Muscle of leg (tissue), 11 donors: ENCODE measurements around the gene SNX21. TPM values are rescaled to one million over a fixed set of nuclear protein-coding genes. Genes with fewer than 3 reads are reported as not detected.

ENCODE experiments used
- DNase-seq: peaks from one replicate; pipeline ENCODE4 v3.0.0; 2013
- H3K27ac ChIP-seq: one replicate; pipeline ENCODE4 v1.5.1; 2013; ENCODE audit warnings: mild to moderate bottlenecking, low read length, control low read depth
- H3K27me3 ChIP-seq: one replicate; pipeline ENCODE4 v1.6.1; 2013; ENCODE audit warnings: low read length; ENCODE audit not compliant: control insufficient read depth, insufficient read depth
- H3K36me3 ChIP-seq: one replicate; pipeline ENCODE4 v1.6.1; 2013; ENCODE audit warnings: low read length; ENCODE audit not compliant: control insufficient read depth, insufficient read depth
- H3K4me1 ChIP-seq: one replicate; pipeline ENCODE4 v1.6.1; 2013; ENCODE audit warnings: low read length; ENCODE audit not compliant: control insufficient read depth, insufficient read depth
- H3K4me3 ChIP-seq: one replicate; pipeline ENCODE4 v1.5.1; 2013; ENCODE audit warnings: low read length, control low read depth
- H3K9me3 ChIP-seq: replicated peaks from 2 replicates; pipeline ENCODE4 v1.6.1; 2013; ENCODE audit warnings: low read depth, low read length; ENCODE audit not compliant: control insufficient read depth
- WGBS: methylation state at CpG from one replicate; pipeline ENCODE4 v1.1.5; 2013; ENCODE audit warnings: missing lambda C conversion rate; ENCODE audit not compliant: insufficient coverage; 5-methylcytosine and 5-hydroxymethylcytosine counted together
- polyA plus RNA-seq, 8 donors: library from polyadenylated mRNA; unstranded; fragments of 120-200 nt; gene quantifications; one replicate each; pipeline versions ENCODE4 v1.2.1 to v1.2.3, GENCODE V29; 2013; ENCODE audit warnings: inconsistent platforms in 1 of 8, low replicate concordance in 1 of 8; ENCODE audit not compliant: insufficient read length in 8 of 8, insufficient read depth in 1 of 8
- total RNA-seq: library from RNA; stranded (reverse); fragments of 120-200 nt; gene quantifications from one replicate; pipeline ENCODE4 v1.2.4, GENCODE V29; 2013

Gene SNX21
- total and polyA plus RNA-seq, 9 donors = 20.0 to 29.5 (median 22.2) TPM

GRCh38 chr20:45890985-45891983, 57.7 kb downstream of the SNX21 start, which contains the start of the genes CTSA and NEURL2:
Gene CTSA (plus strand): TSS chr20:45891335. CDS start chr20:45891569, 234 bp downstream.
Gene NEURL2 (minus strand): TSS chr20:45891208. CDS start chr20:45890991, 217 bp downstream.
- Histone ChIP-seq H3K36me3 (peaks cover 59% of the 10 kb centered on the region), H3K9me3 (no peaks in the 10 kb centered on the region), H3K27ac (peak within 1 kb of the TSS; percentile 94), H3K4me3 (peak within 1 kb of the TSS; percentile 90), H3K4me1 (peaks cover 28% of the 10 kb centered on the region), H3K27me3 (no peaks in the 10 kb centered on the region)
- peak; percentile 97 for DNase-seq
- under 1% methylated on average over 72 of the region's 78 CpGs for WGBS

- WGBS = 85% methylated on average over 4 of the region's 9 CpGs
These were observed 58.6 kb downstream of the SNX21 start for GRCh38 chr20:45892049-45892825.

More at GRCh38 chr20:45892049-45892825, 58.6 kb downstream of the SNX21 start:
- peaks cover 57% of the 10 kb centered on the region for H3K36me3 ChIP-seq
- H3K4me3 ChIP-seq = peak overlapping the region; percentile 90
- H3K9me3 ChIP-seq = no peaks in the 10 kb centered on the region
- H3K27ac ChIP-seq = no peak overlapping the region
- H3K27me3 ChIP-seq = no peaks in the 10 kb centered on the region
- H3K4me1 ChIP-seq = peaks cover 23% of the 10 kb centered on the region
- DNase-seq = no peak

Other genes with a start within 250 kb of the SNX21 start
- gene WFDC10A, start 204.1 kb upstream of the SNX21 start, total RNA-seq = not detected
- gene WFDC10A, start 204.1 kb upstream of the SNX21 start, polyA plus RNA-seq = not detected
- not detected for gene WFDC9, start 202.5 kb upstream of the SNX21 start, total RNA-seq
- not detected for gene WFDC9, start 202.5 kb upstream of the SNX21 start, polyA plus RNA-seq
- not detected for gene WFDC11, start 163.6 kb upstream of the SNX21 start, total RNA-seq
- under 1 TPM in 1 of 8 donors, not detected in 7; 0.21 TPM for gene WFDC11, start 163.6 kb upstream of the SNX21 start, polyA plus RNA-seq
- gene WFDC13, start 131.8 kb upstream of the SNX21 start, total RNA-seq = not detected
- gene WFDC13, start 131.8 kb upstream of the SNX21 start, polyA plus RNA-seq = not detected
- not detected for gene WFDC10B, start 128.8 kb upstream of the SNX21 start, total RNA-seq
- gene WFDC10B, start 128.8 kb upstream of the SNX21 start, polyA plus RNA-seq = not detected
- gene SPINT4, start 111.5 kb upstream of the SNX21 start, total RNA-seq = not detected
- not detected for gene SPINT4, start 111.5 kb upstream of the SNX21 start, polyA plus RNA-seq
- gene WFDC3, start 41.9 kb upstream of the SNX21 start, total RNA-seq = 0.62 TPM
- gene WFDC3, start 41.9 kb upstream of the SNX21 start, polyA plus RNA-seq = 1 to 10 TPM in 4 of 8 donors, under 1 TPM in 4; 0.31 to 2.4 (median 0.92) TPM
- gene DNTTIP1, start 41.8 kb upstream of the SNX21 start, total RNA-seq = 18.1 TPM
- 10 to 100 TPM; 34.7 to 45.1 (median 43.2) TPM for gene DNTTIP1, start 41.8 kb upstream of the SNX21 start, polyA plus RNA-seq
- 23.1 TPM for gene UBE2C, start 21.2 kb upstream of the SNX21 start, total RNA-seq
- gene UBE2C, start 21.2 kb upstream of the SNX21 start, polyA plus RNA-seq = 10 to 100 TPM; 31.6 to 50.4 (median 44.8) TPM
- 3,356 TPM for gene TNNC2, start 6.5 kb upstream of the SNX21 start, total RNA-seq
- gene TNNC2, start 6.5 kb upstream of the SNX21 start, polyA plus RNA-seq = 1,000 to 10,000 TPM; 3,151 to 8,511 (median 6,761) TPM
- 19.7 TPM for gene ACOT8, start 23.6 kb downstream of the SNX21 start, total RNA-seq
- gene ACOT8, start 23.6 kb downstream of the SNX21 start, polyA plus RNA-seq = 10 to 100 TPM; 16.8 to 22.5 (median 18.4) TPM
- 5.6 TPM for gene ZSWIM3, start 23.8 kb downstream of the SNX21 start, total RNA-seq
- 1 to 10 TPM; 3.1 to 4.1 (median 3.3) TPM for gene ZSWIM3, start 23.8 kb downstream of the SNX21 start, polyA plus RNA-seq
- gene ZSWIM1, start 47.4 kb downstream of the SNX21 start, total RNA-seq = 5.1 TPM
- gene ZSWIM1, start 47.4 kb downstream of the SNX21 start, polyA plus RNA-seq = 10 to 100 TPM in 4 of 8 donors, 1 to 10 TPM in 4; 8.1 to 12.3 (median 9.8) TPM
- 5.7 TPM for gene SPATA25, start 53.8 kb downstream of the SNX21 start, total RNA-seq
- gene SPATA25, start 53.8 kb downstream of the SNX21 start, polyA plus RNA-seq = 1 to 10 TPM; 4.1 to 9.3 (median 5.0) TPM
- 15.0 TPM for gene NEURL2, start 57.4 kb downstream of the SNX21 start, total RNA-seq
- 10 to 100 TPM; 10.3 to 18.8 (median 16.0) TPM for gene NEURL2, start 57.4 kb downstream of the SNX21 start, polyA plus RNA-seq
- 38.9 TPM for gene CTSA, start 57.5 kb downstream of the SNX21 start, total RNA-seq
- 10 to 100 TPM; 60.7 to 97.4 (median 68.5) TPM for gene CTSA, start 57.5 kb downstream of the SNX21 start, polyA plus RNA-seq
- 17.9 TPM for gene PLTP, start 78.4 kb downstream of the SNX21 start, total RNA-seq
- 10 to 100 TPM; 13.0 to 39.4 (median 25.5) TPM for gene PLTP, start 78.4 kb downstream of the SNX21 start, polyA plus RNA-seq
- 9.4 TPM for gene PCIF1, start 100.9 kb downstream of the SNX21 start, total RNA-seq
- 10 to 100 TPM; 23.4 to 31.7 (median 27.9) TPM for gene PCIF1, start 100.9 kb downstream of the SNX21 start, polyA plus RNA-seq
- 7.8 TPM for gene ZNF335, start 138.4 kb downstream of the SNX21 start, total RNA-seq
- gene ZNF335, start 138.4 kb downstream of the SNX21 start, polyA plus RNA-seq = 10 to 100 TPM in 4 of 8 donors, 1 to 10 TPM in 4; 8.2 to 12.4 (median 10.3) TPM
- 0.13 TPM for gene MMP9, start 175.1 kb downstream of the SNX21 start, total RNA-seq
- gene MMP9, start 175.1 kb downstream of the SNX21 start, polyA plus RNA-seq = 1 to 10 TPM in 1 of 8 donors, under 1 TPM in 7; 0.13 to 1.1 (median 0.38) TPM
- gene SLC12A5, start 195.4 kb downstream of the SNX21 start, total RNA-seq = 0.13 TPM
- 1 to 10 TPM in 6 of 8 donors, under 1 TPM in 2; 0.87 to 2.3 (median 1.3) TPM for gene SLC12A5, start 195.4 kb downstream of the SNX21 start, polyA plus RNA-seq